GM19467 (cell line): ENCODE data around the gene CD8A.

ENCODE experiments used
- ATAC-seq: cut with Tn5 transposase; IDR thresholded peaks from one replicate; pipeline ENCODE4 v1.9.1; 2021; ENCODE audit warnings: mild to moderate bottlenecking, moderate library complexity; ENCODE audit not compliant: unreplicated experiment

CD8A gene

DNA sequence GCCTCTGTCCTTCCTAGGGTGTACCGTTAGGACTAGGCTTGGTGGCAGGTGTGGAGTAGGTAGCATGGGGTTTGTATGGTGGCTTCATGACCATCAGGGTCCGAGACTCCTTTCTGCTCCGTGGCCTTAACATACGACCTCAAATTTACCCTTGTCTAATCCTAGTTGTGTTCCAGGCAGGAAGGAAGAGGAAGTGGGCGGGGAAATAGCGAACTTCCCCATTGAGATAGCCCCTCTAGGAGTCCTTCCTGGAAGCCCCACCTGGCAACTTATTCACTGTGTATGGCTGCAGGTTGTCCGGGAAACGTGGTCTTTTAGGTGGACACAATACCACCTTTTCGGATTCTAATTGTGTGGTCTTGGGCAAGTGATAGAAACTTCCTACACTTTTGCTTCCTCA is 9.3 kb downstream of the CD8A start:
- no peak for ATAC-seq

DNA sequence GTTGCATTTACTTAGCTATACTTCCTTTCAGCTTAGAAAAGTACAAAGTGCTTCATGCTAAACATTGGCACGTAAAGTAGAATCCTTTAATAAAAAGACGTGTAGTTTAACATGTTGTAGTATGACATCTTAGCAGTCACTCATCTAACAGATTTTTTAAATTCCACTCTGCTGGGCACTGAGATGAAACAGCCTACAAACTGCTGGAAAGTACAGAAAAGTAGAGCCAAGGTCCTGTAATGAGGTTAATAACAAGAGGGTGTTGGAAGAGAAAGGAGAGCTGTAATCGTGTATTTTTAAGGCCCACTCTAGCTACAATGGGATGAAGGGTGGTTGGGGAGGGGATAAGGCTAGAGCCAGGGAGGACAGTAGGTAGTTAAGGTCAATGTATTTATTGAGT is 10.7 kb downstream of the CD8A start:
- ATAC-seq = no peak

DNA sequence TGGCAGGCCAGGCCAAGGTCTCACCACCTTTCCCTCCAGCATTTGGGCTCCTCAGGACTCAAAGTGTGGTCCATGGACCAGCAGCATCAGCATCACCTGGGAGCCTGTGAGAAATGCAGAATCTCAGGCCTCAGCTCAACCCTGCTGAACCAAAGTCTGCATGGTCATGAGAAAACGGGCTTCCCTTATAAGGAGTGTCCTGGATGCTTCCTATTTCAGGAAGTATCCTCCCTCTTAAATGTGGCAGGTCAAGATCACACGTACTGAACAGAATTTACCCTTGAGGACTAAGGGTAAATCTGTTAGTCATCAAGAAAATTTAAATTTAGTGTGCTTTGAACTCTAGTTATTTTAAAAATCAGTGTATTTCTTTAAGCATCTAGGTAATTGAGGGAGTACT is 11.8 kb downstream of the CD8A start:
- no peak for ATAC-seq

DNA sequence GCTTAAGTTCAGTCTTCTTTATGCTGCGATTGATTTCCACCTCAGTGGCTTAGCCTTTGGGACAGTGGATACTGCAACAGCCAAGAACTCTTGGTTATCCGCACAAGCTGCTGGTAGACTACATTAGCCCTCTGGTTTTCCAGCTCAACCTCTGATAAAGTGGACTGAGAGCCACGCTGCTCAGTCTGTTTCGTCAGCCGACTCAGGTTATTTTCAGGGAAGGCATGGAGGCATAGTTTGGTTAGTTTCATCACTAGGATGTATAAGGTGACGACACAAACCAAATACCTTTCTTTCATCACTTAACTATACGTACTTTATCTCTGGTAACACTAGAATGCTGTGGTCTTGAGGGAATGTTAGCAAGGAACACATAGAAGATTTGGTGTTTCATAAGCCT is 14.2 kb downstream of the CD8A start:
- ATAC-seq = no peak

DNA sequence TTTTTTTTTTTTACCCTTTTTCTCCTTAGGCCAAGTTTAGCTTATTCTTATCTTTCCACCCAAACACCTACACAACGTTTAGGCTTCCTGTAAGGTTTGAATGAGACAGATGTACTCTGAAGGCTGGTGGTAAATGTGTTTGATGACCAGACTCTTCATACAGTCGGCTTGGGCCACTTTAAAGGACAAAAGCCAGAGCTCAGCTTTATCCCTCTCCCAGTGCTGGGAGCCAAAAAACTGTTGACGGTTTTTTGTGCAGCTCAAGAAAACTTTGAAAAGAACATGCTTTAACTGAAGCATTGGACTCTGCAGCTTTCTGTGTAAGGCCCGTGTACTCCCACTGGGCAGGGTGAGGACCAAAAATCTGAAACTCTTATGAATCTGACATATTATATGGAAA is 15.4 kb downstream of the CD8A start:
- no peak for ATAC-seq

DNA sequence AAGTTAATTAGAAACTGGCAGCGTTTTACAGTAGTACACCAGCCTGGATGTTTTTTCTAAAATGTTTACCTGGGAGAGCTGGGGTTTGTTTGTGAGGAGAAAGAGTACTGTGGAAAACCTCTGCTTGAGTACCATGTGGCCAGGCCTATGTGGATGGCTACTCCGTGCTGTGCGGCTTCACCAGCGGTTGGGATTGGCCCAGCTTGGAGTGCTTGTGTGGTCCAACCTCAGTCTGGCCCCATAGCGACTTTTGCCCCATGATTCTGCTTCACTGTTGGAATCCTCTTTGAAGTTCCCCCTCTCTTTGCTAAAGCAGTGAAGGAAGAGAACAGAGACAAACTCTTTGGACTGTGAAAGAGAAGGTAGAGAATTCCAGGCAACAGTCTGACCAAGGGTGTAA is 15.9 kb downstream of the CD8A start:
- ATAC-seq = no peak

DNA sequence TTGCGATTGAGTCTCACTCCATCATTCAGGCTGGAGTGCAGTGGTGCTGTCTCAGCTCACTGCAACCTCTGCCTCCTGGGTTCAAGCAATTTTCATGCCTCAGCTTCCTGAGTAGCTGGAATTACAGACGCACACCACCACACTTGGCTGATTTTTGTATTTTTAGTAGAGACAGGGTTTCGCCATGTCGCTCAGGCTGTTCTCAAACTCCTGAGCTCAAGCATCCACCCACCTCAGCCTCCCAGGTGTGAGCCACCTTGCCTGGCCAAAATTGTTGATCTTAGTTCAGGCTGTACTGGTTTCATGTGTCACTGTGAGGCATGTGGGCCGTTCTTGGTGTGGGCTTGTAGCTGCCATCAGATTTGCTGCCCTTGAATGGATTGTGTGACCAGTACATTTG is 18.1 kb downstream of the CD8A start:
- ATAC-seq = no peak

DNA sequence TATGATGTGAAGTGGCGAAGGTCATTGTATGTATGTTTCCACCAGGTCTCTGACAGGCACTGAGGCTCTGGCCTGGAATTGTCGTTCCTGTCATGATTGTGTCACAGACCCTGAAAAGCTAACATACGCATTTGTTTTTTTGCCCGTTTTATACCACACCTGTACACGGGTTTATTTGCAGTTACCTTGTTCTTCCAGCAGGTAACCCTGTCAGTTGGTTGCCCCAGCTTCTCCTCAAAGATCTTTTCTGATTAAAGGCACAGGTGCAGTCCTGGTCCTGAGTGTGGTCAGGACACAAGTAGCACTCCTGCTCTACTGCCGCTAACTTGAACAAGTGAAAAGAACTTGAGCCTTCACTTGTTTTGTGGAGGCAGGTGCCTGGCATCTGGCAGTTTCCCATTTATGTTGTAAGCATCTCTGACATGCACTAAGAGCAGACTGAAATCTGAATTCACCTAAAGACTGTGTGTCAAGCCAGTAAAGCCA is 19.9 kb downstream of the CD8A start:
- ATAC-seq = no peak

DNA sequence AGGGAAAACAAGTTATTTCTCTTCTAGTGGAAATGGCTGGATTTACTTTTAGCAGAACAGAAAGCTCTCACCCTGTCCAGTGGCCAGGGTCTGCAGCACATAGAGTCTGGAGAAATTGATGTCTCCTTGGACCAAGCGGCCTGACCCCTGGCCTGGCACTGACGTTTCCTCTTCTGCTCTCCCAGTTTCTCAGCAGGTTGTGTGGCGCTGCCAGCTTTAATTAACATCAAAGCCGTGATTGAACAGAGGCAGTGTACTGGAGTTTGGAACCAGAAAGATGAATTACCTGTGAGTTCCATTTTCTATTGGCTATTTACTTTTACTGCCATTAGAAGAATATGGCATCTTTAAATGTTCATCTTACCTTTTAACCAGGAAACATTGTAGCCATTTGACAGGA is 20.9 kb downstream of the CD8A start:
- no peak for ATAC-seq

DNA sequence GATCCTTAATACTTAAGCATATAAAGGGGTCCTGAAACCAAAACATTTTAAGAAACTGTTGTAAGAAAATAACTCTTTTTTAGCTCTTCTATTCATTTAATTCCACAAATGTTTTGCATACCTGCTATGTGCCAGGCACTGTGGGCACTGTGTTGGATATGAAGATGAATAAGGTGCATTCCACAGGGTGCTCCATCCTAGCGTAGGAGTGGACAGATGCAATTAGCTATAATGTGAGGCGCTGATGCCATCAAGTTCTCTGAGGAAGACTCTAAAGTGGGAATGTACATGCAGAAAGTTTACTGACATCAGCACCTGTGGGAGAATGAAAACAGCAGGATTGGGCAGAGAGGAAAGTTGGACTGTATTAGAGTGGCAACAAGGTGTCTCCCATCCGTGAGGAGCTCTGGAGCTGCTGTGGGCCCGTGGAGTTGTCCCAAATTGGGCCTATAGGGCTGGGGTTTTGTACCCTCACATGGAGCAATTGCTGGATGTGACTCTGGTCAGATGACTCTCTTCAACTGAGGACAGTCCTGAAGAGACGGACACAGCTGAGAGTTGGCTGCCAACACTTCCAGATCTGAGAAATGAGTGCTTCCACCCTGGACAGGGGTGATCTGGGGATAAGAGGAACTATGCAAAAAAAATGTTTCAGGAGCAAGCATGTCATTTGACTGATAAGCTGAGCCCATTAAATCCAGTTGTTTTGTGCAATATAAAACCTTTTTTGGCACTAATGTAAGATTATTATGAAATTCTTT is 22.3 kb downstream of the CD8A start:
- ATAC-seq = no peak

DNA sequence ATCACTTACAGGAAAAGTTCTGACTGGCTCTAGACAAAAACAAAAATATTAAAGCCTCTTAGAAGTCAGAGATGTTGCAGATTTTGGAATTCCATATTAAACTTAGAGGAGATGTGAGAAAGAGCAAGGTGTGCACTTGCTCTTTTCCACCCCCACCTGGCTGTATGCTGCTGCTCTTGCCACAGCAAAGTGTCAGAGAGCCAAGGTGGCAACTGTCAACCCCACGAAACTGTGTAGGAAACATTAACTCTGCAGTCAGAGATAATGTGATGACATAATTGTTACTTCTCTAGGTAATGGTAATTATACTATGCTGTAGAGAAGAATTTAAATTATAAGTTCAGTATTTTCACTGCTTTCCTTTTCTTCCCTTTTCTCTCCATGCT is 25.4 kb downstream of the CD8A start:
- no peak for ATAC-seq

DNA sequence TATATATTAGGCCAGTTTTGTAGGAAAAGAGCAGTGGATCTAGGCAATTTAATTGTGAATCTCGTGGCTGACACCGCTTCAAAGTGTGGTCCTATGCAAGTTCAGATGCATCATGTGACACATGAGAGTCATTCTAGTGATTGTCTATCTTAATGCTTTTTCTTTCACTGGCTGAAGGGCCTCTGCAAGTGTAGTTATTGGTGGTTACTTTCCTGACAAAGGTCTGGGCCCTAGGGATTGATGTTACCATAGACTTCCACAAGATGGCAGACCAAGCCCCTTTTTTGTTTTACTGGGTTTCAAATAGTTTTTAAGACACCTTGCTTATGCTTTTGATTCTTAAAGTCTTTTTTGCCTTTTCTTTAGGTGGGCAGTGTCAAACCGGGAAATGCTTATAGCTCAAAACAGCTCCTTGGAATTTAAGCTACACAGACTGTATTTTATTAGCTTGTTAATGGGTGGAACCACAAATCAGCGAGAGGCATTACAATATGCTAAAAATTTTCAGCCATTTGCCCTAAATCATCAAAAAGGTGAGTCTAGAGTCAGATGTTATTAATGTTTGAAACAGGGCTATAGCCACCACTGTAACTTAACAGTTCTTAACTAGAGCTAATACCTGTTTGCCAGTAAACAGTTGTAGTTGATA is 25.9 kb downstream of the CD8A start:
- ATAC-seq = peak; percentile 59

DNA sequence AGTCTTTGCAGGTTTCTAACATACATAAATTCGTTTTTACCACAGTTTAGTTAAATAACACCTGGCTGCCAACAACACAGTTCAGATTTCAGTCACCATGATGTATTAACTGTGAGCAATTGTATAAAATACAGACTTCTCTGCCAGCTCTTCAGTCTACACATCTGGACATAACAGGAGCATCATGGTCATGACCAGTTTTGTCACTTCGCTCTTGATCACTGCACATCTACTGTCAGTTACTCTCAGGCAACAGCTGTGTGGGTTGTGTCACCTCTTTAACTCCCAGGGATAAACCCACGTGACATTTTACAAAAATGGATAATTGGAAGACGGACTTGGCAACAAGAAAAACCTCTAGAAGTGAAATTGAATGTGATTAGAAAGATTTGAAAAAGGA is 30.3 kb downstream of the CD8A start:
- no peak for ATAC-seq

DNA sequence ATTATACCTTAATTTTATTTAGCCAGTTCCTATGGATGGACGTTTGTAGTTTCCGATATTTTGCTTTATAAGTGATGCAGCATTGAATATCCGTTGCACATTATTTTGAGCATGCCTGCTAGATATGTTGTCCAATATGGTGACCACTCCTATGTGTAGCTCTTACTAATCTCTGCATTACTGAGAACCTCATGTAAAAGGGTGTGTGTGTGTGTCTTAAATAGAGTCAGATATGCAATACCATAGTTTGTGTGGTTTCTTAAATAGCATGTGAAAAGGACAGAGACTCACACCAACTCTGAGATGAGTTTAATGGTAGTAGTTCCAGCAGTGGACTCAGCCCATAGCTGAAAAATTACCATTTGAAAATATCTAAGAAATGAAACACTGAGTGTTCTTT is 32.3 kb downstream of the CD8A start:
- ATAC-seq = no peak

DNA sequence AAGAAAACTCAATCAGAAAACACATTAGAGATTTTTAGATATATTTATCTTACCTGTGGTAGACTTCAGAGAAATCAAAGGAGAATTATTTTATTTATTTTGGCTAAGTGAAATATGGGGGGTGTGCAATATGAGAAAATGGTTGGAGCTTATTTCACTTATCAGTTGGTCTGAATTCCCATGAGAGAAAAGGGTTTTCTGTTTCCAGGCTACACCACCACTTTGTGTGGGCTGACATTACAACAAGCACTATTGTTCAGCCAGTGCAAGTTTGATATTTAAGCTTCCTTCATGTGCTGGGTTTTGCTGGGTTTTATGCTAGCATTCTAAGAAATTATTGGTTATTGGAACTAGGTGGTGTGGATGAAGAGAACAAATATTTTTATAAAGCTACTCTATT is 37.1 kb downstream of the CD8A start:
- no peak for ATAC-seq

DNA sequence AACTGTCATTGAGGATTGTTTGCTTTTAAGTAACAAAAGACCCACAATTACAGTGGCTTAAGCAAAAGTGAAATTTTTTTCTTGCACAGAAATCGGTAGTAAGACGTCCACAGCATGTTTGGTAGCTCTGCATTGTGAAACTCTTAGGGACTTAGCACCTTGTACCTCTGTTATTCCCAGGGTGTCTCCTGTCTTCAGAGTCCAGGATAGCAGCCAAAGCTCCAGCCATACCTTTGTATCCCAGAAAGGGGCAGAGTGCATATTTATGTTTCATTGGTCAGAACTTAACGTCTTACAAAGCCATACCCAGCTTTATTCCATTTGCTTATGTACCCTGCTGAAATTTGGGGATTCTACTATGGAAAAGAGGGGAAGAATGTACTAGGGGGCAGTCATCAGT is 37.8 kb downstream of the CD8A start:
- ATAC-seq = no peak

DNA sequence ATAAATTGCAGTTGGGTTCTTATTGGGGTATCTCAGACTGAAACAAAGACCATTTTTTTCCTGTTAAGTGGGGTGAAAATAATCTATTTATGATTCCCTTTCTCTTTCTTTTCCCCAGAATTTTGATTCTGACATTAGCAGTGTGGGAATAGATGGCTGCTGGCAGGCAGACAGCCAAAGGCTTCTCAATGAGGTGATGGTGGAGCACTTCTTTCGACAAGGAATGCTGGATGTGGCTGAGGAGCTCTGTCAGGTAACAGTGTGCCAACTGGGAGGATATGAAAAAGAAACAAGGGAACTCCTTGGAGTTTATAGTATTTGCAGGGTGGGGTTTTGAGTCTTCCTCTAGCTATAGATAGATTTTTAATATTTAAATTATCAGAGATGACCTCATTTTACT is 38.9 kb downstream of the CD8A start:
- ATAC-seq = no peak

DNA sequence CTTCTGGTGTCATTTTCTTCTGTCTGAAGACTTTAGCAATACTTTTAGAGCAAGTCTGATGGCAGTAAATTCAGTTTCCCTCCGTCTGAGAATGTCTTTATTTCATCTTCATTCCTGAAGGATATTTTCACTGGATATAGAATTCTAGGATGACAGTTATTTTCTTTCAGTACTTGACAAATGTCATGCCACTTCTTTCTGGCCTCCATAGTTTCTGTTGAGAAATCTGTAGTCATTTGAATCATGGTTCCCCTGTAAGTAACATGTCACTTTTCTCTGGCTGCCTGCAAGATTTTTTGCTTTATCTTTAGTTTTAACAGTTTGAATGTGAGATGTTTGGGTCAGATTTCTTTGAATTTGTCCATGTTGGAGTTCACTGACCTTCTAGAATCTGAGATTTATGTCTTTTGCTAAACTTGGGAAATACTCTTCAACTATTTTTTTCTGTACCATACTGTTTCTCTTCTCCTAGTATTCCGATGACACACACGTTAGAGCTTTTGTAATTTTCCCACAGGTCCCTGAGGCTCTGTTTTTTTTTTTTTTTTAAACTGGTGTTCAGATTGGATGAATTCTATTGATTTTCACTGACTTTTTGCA is 40.4 kb downstream of the CD8A start:
- no peak for ATAC-seq

DNA sequence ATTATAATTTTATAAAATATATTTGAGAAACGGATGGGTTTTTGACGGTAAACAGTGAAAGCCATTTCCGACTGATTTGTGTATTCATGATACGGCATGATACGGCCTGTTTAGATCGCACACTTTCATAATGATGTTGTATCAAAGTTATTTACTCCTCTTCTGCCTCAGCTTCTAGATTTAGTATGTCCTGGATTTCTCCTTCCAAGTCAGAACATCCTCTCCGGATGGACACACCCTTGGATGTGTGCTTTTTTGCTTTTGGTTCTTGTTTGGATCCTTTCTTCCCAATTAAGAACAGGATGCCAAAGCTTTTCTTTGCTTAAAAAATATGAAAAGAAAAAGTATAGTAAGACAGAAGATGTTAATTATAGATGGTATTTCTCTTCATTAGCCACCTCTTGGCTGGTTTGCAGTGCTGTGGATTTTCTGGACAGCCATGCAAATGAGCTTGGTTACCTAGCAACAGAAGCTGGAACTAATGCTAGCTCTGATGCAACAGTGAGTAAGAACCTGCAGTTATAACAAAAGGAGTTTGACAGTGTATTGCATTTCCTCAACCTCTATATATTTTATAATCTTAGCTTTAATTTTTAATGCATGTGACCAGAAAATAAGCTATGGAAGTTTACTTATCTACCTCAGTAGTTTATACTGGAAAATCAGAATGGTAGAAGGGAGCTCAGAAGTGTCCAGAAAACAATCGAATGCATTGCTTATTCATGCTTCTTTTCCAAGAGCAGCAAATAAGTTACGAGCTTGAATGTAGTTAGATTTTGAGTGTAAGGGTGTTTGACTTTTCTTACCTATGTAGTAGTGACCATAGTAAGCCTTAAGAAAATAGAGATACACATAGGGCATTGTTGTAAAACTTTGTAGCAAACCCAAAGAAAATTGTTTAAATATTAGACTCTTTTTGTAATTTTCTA is 42.7 kb downstream of the CD8A start:
- no peak for ATAC-seq

DNA sequence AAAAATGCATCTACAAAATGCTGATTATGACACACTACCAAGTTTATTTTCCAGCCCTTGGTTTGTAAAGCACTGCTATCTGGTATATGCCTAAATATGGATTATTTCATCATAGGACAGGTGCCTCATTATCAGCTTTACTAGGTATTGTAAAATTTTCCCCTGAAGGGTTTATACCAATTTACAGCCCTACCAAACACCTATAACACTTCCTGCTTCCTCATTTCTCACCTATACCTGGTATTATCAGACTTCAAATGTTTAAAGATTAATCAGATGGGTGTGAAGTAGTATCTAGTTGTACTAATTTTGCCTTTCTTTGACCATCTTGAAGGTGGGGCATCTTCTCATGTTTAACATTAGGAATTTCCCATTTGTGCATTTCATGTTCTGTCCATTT is 43.8 kb downstream of the CD8A start:
- no peak for ATAC-seq

DNA sequence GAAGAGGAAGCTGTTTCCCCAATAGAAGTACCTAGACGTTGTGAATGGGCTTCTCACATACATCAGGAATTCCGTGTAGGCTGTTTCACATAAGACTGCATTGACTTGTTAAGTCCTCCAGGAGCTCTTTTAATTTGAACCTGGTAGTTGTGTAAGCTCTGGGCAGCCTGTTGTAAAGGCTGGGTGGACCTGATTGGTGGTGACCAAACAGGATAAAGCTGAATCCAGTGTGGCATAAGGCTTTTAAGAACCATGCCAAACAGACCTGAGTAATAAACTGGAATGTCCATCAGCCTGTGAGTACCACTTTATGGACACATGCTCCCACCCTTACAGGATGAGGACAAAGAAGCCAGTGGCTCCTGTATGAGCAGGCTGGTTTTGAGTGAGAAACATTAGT is 46.6 kb downstream of the CD8A start:
- no peak for ATAC-seq
